Measurements from ENCODE around the gene NADK. TPM values are rescaled to one million over a fixed set of nuclear protein-coding genes. Genes with fewer than 3 reads are reported as not detected.
"Not testable (repeated sequence)": the region's sequence is repeated elsewhere in the genome, so short reads cannot be mapped to it uniquely, and the experiment has no call there.

Gene NADK
- total and polyA plus RNA-seq, 2 donors (not counting 1 experiment from before 2014, with no cell fraction given): 149 to 184 TPM

DNA sequence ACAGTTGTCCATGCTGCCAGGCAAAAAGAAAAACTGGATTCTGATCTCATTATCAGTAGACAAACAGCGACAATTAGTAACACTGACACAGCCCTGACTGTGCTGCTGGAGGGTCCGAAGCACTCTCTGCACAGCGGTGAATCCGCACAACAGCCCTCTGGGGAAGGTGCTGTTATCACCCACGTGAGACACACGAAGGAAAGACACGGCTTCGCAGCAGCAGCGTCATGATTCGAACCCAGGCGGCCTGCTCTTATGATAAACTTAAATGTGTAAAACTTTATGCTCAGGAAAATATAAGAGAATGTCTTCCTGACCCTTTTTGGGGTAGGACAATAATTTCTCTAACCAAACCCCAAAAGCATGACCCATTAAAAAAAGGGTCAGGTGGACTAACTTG is 35.7 kb downstream of the NADK start:
- WGBS (ENCODE audit: insufficient coverage): 86% methylated on average over 5 of the region's 11 CpGs
- POLR2A ChIA-PET; H3K4me1 ChIP-seq (ENCODE audit: control insufficient read depth in 2 of 2, insufficient read depth in 2 of 2, low read length in 2 of 2); H3K27ac Mint-ChIP-seq; H4K20me1 ChIP-seq (ENCODE audit: control insufficient read depth, insufficient read depth, low read length, poor library complexity, severe bottlenecking); H3K27me3 ChIP-seq (replicated peaks in 1 of 4; ENCODE audit: control extremely low read depth in 1 of 4, control insufficient read depth in 3 of 4, insufficient read depth in 4 of 4, low read length in 3 of 4); H3K4me2 ChIP-seq (replicated peaks; ENCODE audit: low read depth, low read length, poor library complexity, severe bottlenecking); H3K9me3 Mint-ChIP-seq (ENCODE audit: insufficient read depth); H3K4me1 Mint-ChIP-seq; H3K9ac ChIP-seq (ENCODE audit: low read length); H3K27ac ChIP-seq (ENCODE audit: low read length in 2 of 2); H3K27me3 Mint-ChIP-seq; H3K79me2 ChIP-seq (ENCODE audit: control insufficient read depth, insufficient read depth, low read length); H2AFZ ChIP-seq (ENCODE audit: insufficient read depth, low read depth, low read length, poor library complexity, severe bottlenecking); H3K9me3 ChIP-seq (ENCODE audit: control extremely low read depth in 1 of 3, control insufficient read depth in 2 of 3, insufficient read depth in 1 of 3, low read length in 2 of 3); H3K36me3 ChIP-seq (replicated peaks in 1 of 2; ENCODE audit: control extremely low read depth in 1 of 2, control insufficient read depth in 1 of 2, extremely low read depth in 1 of 2, insufficient read depth in 2 of 2, low read length in 1 of 2); ATAC-seq (ENCODE audit: low read depth); DNase-seq; H3K4me3 ChIP-seq (ENCODE audit: control extremely low read depth in 1 of 5, extremely low read depth in 1 of 5, insufficient read depth in 1 of 5, low read depth in 2 of 5, low read length in 4 of 5): not testable (repeated sequence)
- peak overlapping the region; percentile 39 for H3K4me3 Mint-ChIP-seq
- intact Hi-C loops (cut with micrococcal nuclease): loop anchor here (2.0 kb wide), 1 partner anchor 54 kb away; no protein-coding TSS in a partner anchor
- CTCF ChIA-PET: interaction anchor here (0.6 kb wide), 1 partner anchor 317 kb away, joined by 3 read pairs; no protein-coding TSS in a partner anchor

DNA sequence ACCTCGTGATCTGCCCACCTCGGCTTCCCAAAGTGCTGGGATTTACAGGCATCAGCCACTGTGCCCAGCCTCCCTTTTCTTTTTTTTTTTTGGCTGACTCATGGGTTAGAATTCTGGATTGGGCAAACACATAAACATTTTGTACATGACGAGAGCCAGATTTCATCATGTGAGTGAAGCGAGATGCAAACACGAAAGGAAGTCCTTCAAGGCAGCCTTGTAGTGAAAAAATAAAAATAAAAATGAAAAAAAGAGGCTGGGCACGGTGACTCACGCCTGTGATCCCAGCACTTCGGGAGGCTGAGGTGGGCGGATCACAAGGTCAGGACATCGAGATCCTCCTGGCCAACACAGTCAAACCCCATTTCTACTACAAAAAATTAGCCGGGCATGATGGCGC is 37.3 kb downstream of the NADK start:
- intact Hi-C loops (cut with micrococcal nuclease); H2AFZ ChIP-seq (ENCODE audit: insufficient read depth, low read depth, low read length, poor library complexity, severe bottlenecking); ATAC-seq (ENCODE audit: low read depth): not testable (repeated sequence)

DNA sequence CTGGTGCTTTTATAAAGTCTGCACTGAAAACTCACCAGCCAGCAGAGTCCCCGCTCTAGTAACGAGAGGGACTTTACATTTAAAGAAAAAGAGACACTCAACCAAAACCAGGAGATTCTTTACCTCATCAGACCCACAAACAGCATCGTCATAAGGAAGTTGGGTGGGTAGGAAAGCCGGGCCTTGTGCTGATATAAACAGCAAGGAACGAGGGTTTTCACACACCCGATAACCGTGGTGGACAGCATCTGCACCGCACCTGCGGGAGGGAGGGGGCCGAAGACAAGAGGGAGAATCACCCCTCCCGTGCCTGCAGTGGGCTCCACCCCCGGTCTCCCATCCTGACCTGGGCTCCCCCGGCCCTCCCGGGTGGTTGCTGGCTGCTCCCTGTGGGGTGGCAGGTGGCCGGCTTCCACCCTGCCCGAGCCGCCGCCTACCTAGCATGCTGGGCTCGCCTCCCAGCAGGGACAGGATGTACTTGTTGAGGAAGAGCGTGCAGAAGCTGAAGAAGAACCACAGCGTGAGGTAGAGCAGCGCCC is 39.4 kb downstream of the NADK start:
- H3K4me1 ChIP-seq (ENCODE audit: control insufficient read depth in 2 of 2, insufficient read depth in 2 of 2, low read length in 2 of 2); H2AFZ ChIP-seq (ENCODE audit: insufficient read depth, low read depth, low read length, poor library complexity, severe bottlenecking); POLR2A ChIA-PET; H3K9me3 Mint-ChIP-seq (ENCODE audit: insufficient read depth); H3K4me3 ChIP-seq (ENCODE audit: control extremely low read depth in 1 of 5, extremely low read depth in 1 of 5, insufficient read depth in 1 of 5, low read depth in 2 of 5, low read length in 4 of 5); H4K20me1 ChIP-seq (ENCODE audit: control insufficient read depth, insufficient read depth, low read length, poor library complexity, severe bottlenecking); H3K27me3 ChIP-seq (replicated peaks in 1 of 4; ENCODE audit: control extremely low read depth in 1 of 4, control insufficient read depth in 3 of 4, insufficient read depth in 4 of 4, low read length in 3 of 4); H3K4me1 Mint-ChIP-seq; H3K36me3 ChIP-seq (replicated peaks in 1 of 2; ENCODE audit: control extremely low read depth in 1 of 2, control insufficient read depth in 1 of 2, extremely low read depth in 1 of 2, insufficient read depth in 2 of 2, low read length in 1 of 2); H3K9ac ChIP-seq (ENCODE audit: low read length); H3K4me3 Mint-ChIP-seq; DNase-seq; H3K27ac ChIP-seq (ENCODE audit: low read length in 2 of 2); H3K27me3 Mint-ChIP-seq; H3K27ac Mint-ChIP-seq; intact Hi-C loops (cut with micrococcal nuclease); H3K4me2 ChIP-seq (replicated peaks; ENCODE audit: low read depth, low read length, poor library complexity, severe bottlenecking); H3K79me2 ChIP-seq (ENCODE audit: control insufficient read depth, insufficient read depth, low read length); H3K9me3 ChIP-seq (ENCODE audit: control extremely low read depth in 1 of 3, control insufficient read depth in 2 of 3, insufficient read depth in 1 of 3, low read length in 2 of 3); CTCF ChIA-PET: not testable (repeated sequence)
- peak; percentile 54 for ATAC-seq (ENCODE audit: low read depth)
- WGBS (ENCODE audit: insufficient coverage): no CpG with 5 or more reads among the region's 22 CpGs

More for the DNA sequence above, 37.3 kb downstream of the NADK start:
- H3K27me3 Mint-ChIP-seq; H3K9me3 Mint-ChIP-seq (ENCODE audit: insufficient read depth); POLR2A ChIA-PET; H3K27ac Mint-ChIP-seq; H3K27ac ChIP-seq (ENCODE audit: low read length in 2 of 2); H3K4me2 ChIP-seq (replicated peaks; ENCODE audit: low read depth, low read length, poor library complexity, severe bottlenecking); H3K4me1 Mint-ChIP-seq; H3K27me3 ChIP-seq (replicated peaks in 1 of 4; ENCODE audit: control extremely low read depth in 1 of 4, control insufficient read depth in 3 of 4, insufficient read depth in 4 of 4, low read length in 3 of 4); H3K36me3 ChIP-seq (replicated peaks in 1 of 2; ENCODE audit: control extremely low read depth in 1 of 2, control insufficient read depth in 1 of 2, extremely low read depth in 1 of 2, insufficient read depth in 2 of 2, low read length in 1 of 2); DNase-seq; H3K9ac ChIP-seq (ENCODE audit: low read length); H3K9me3 ChIP-seq (ENCODE audit: control extremely low read depth in 1 of 3, control insufficient read depth in 2 of 3, insufficient read depth in 1 of 3, low read length in 2 of 3); H3K4me3 ChIP-seq (ENCODE audit: control extremely low read depth in 1 of 5, extremely low read depth in 1 of 5, insufficient read depth in 1 of 5, low read depth in 2 of 5, low read length in 4 of 5); H3K4me3 Mint-ChIP-seq; H4K20me1 ChIP-seq (ENCODE audit: control insufficient read depth, insufficient read depth, low read length, poor library complexity, severe bottlenecking); CTCF ChIA-PET; H3K4me1 ChIP-seq (ENCODE audit: control insufficient read depth in 2 of 2, insufficient read depth in 2 of 2, low read length in 2 of 2); H3K79me2 ChIP-seq (ENCODE audit: control insufficient read depth, insufficient read depth, low read length): not testable (repeated sequence)
- 100% methylated on average over 2 of the region's 12 CpGs for WGBS (ENCODE audit: insufficient coverage)

DNA sequence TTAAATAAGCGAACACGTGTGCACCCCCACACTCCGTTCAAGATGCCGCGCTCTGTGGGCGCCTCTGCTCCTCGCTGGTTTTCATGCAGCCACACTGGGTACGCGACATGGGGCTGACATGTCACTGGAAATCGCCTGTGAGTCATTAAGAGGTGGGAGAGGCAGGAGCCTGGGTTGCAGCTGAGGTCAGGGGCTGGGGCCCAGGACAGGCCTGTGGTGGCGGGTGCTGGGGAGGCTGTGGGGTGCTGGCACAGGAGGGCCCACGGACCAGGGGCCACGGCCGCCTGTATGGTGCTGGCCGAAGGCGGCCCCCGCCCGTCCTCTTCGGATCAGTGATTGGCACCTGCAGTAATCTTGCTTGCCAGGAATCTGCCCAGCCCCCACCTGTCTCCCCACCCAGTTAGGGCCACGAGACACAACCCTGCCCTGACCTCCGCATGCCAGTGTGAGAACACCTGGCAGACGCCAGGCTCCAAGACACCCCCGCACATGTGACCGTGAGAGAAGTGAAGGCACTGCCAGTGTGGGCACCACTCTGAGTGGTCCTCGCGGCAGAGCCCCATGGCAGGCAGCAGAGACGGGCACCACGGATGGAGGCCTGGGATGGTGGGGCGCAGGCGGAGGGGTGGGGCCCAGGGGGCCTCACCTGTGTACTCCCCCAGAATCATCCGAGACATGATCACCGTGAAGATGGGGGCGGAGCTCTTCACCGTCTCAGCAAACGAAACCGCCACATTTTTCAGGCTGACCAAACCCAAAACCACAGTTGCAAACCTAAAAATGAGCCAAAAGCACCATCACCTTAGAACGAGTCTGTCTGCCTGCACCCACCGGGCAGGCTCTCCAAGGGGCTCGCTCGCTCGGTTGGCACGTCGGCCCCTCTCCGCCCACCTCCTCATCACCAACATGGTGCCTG is 40.3 kb downstream of the NADK start:
- H4K20me1 ChIP-seq (ENCODE audit: control insufficient read depth, insufficient read depth, low read length, poor library complexity, severe bottlenecking); CTCF ChIA-PET; H3K4me1 Mint-ChIP-seq; DNase-seq; H3K27me3 ChIP-seq (replicated peaks in 1 of 4; ENCODE audit: control extremely low read depth in 1 of 4, control insufficient read depth in 3 of 4, insufficient read depth in 4 of 4, low read length in 3 of 4); H3K9me3 ChIP-seq (ENCODE audit: control extremely low read depth in 1 of 3, control insufficient read depth in 2 of 3, insufficient read depth in 1 of 3, low read length in 2 of 3); POLR2A ChIA-PET; H3K27me3 Mint-ChIP-seq; H3K4me3 ChIP-seq (ENCODE audit: control extremely low read depth in 1 of 5, extremely low read depth in 1 of 5, insufficient read depth in 1 of 5, low read depth in 2 of 5, low read length in 4 of 5); H3K27ac Mint-ChIP-seq; H3K4me2 ChIP-seq (replicated peaks; ENCODE audit: low read depth, low read length, poor library complexity, severe bottlenecking); H3K27ac ChIP-seq (ENCODE audit: low read length in 2 of 2); H3K9me3 Mint-ChIP-seq (ENCODE audit: insufficient read depth); H3K4me3 Mint-ChIP-seq; H3K9ac ChIP-seq (ENCODE audit: low read length); intact Hi-C loops (cut with micrococcal nuclease); H2AFZ ChIP-seq (ENCODE audit: insufficient read depth, low read depth, low read length, poor library complexity, severe bottlenecking); H3K4me1 ChIP-seq (ENCODE audit: control insufficient read depth in 2 of 2, insufficient read depth in 2 of 2, low read length in 2 of 2): not testable (repeated sequence)
- H3K79me2 ChIP-seq (ENCODE audit: control insufficient read depth, insufficient read depth, low read length): peaks cover 11% of the 10 kb centered on the region
- peaks cover 0 to 10% of the 10 kb centered on the region in 2 experiments for H3K36me3 ChIP-seq (replicated peaks in 1 of 2; ENCODE audit: control extremely low read depth in 1 of 2, control insufficient read depth in 1 of 2, extremely low read depth in 1 of 2, insufficient read depth in 2 of 2, low read length in 1 of 2)
- WGBS (ENCODE audit: insufficient coverage): 90% methylated on average over 14 of the region's 44 CpGs
- peak; percentile 28 for ATAC-seq (ENCODE audit: low read depth)
